GM18502 (cell line): ENCODE data around the gene ATP6V1F.

ENCODE experiments used
- ATAC-seq: cut with Tn5 transposase; IDR thresholded peaks from one replicate; pipeline ENCODE4 v1.9.1; 2021; ENCODE audit warnings: mild to moderate bottlenecking; ENCODE audit not compliant: unreplicated experiment, poor library complexity

Gene ATP6V1F

GRCh38 chr7:128835231-128835751 is 27.4 kb upstream of the ATP6V1F start:
- ATAC-seq: no peak

- ATAC-seq: no peak
These were observed 26.6 kb upstream of the ATP6V1F start for GRCh38 chr7:128835790-128836641.

- ATAC-seq: no peak
These were observed 25.8 kb upstream of the ATP6V1F start for GRCh38 chr7:128836729-128837348.

- ATAC-seq: no peak
These were observed 25.1 kb upstream of the ATP6V1F start for GRCh38 chr7:128837521-128837921.

GRCh38 chr7:128838109-128838779 is 24.4 kb upstream of the ATP6V1F start:
- no peak for ATAC-seq

- no peak for ATAC-seq
These were observed 23.5 kb upstream of the ATP6V1F start for GRCh38 chr7:128838981-128839731.

GRCh38 chr7:128839751-128840177 is 22.9 kb upstream of the ATP6V1F start:
- ATAC-seq: no peak

GRCh38 chr7:128840326-128841170 is 22.1 kb upstream of the ATP6V1F start:
- ATAC-seq: no peak

- no peak for ATAC-seq
These were observed 21.4 kb upstream of the ATP6V1F start for GRCh38 chr7:128841171-128841690.

- no peak for ATAC-seq
These were observed 20.6 kb upstream of the ATP6V1F start for GRCh38 chr7:128841921-128842673.

GRCh38 chr7:128842674-128843641 is 19.7 kb upstream of the ATP6V1F start:
- ATAC-seq: no peak

GRCh38 chr7:128843938-128844621 is 18.6 kb upstream of the ATP6V1F start:
- no peak for ATAC-seq

- no peak for ATAC-seq
These were observed 17.8 kb upstream of the ATP6V1F start for GRCh38 chr7:128844777-128845311.

GRCh38 chr7:128845475-128845874 is 17.2 kb upstream of the ATP6V1F start:
- ATAC-seq: no peak

- ATAC-seq: no peak
These were observed 16.7 kb upstream of the ATP6V1F start for GRCh38 chr7:128845987-128846386.

GRCh38 chr7:128846781-128847444 is 15.7 kb upstream of the ATP6V1F start:
- no peak for ATAC-seq
